SIG-M5 (cell line): ENCODE measurements around the gene POTEE.
"Not testable (repeated sequence)": the region's sequence is repeated elsewhere in the genome, so short reads cannot be mapped to it uniquely, and the experiment has no call there.

Experiments
- DNase-seq: peaks from one replicate; lab custom pipeline; 2025; lab: John Stamatoyannopoulos, UW

POTEE gene

DNA sequence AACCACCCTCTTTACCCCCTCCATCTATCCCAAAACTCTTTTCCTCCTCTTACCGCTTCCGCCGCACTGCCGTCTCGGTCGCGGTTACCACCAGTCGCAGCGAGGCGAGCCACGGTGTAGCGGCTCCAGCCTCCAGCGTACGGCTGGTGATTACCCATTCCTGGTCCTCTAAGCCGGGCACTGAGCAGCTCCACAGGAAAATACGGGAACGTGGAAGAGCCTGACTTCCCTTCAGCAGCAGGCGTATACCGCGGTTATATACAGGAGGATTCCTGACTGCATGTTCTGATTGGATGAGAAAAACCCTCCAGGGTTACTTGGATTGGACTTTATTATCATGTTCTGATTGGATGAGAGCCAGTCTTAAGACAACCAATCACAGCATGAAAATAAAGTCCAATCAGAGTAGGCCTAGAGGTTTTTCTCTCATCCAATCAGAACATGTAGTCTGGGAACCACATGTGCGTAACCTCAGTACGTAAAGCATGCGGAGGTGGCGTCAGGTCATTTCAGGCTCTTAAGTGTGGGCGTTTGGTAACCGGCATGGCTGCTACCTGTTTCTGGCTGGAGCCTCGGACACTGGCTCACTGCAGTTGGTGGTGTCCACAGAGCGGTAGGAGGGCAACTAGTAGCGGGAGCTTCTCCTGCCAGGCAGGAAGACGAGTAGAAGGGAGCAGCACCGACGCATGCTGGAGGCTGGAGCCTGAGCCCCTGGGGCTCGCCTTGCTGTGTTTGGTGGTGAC, at the start of gene POTEE:
Gene POTEE, plus strand, starts transcription at position 507 of the 743 bp plus-strand sequence. CDS start 8,867 bp downstream, outside the sequence.
- DNase-seq: not testable (repeated sequence)

DNA sequence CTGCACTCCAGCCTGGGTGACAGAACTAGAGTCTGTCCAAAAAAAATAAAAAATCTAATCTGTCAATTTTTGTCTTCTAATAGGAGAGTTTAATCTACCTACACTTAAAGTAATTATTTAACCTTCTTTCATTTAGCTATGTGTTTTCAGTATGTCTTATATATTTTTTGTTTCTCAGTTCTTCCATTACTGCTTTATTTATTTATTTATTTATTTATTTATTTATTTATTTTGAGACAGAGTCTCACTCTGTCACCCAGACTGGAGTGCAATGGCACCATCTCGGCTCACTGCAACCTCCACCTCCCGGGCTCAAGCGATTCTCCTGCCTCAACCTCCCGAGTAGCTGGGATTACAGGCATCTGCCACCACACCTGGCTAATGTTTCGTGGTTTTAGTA, 43.8 kb upstream of the POTEE start:
- not testable (repeated sequence) for DNase-seq

DNA sequence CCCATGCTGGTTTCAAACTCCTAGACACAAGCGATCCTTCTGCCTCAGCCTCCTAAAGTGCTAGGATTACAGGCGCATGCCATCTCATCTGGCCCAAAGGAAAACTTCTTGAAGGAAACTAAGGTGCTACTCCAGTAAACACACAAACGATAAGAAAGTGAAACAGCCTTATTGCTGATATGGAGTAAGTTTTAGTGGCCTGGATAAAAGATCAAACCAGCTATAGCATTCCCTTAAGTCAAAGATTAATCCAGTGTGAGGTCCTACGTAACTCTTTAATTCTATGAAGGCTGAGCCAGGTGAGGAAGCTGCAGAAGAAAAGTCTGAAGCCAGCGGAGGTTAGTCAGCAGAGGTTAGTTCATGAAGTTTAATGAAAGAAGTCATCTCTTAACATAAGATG, 40.8 kb upstream of the POTEE start:
- no peak for DNase-seq

DNA sequence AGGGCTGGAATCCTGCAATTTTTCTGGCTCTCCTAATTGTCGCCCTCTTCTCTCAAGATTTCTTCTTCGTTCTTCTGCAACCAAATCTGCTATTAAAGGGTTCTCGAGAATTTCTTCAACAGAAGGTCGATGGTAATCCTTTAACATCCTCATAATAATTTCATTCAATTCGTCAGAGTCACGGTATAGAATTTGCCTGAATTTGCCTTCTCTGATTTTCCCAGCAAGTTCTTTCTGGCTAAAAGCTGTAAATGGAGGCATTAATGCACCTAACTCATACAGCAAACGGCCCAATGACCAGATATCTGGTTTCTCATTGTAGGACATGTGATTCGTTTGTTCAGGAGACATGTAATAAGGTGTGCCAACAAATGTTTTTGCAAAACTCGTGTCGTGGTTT, 31.3 kb upstream of the POTEE start:
- DNase-seq: not testable (repeated sequence)

DNA sequence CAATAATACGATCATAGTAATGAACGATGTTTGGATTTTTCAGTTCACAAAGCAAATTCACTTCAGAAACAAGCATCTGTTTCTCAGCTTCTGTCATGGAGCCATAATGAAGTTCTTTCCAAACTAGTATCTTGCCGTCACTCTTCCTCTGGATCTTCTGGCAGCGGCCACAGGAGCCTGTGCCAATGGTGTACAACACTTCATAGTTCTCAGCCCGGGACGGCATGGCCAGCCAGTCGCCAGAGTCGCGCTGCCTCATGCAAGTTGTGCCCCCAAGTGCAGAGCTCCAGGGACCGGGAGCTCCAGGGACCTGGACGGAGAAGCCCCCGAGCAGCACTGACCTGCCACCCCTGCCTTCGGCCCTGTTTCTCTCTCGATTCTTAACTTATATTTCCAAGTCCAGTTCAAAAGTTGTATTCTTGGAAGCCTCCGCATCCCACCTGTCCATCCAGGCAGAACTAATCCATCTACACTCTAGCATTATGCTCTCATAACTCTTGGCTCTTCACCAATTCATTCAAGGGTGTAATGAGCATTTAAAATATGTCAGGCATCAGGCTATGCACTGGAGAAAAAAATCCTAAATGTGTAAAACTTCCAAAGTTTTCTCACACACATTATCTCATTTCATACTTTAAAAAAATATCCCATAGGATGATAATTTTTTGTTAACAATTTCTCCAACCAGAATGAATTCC, 30.5 kb upstream of the POTEE start:
- not testable (repeated sequence) for DNase-seq

DNA sequence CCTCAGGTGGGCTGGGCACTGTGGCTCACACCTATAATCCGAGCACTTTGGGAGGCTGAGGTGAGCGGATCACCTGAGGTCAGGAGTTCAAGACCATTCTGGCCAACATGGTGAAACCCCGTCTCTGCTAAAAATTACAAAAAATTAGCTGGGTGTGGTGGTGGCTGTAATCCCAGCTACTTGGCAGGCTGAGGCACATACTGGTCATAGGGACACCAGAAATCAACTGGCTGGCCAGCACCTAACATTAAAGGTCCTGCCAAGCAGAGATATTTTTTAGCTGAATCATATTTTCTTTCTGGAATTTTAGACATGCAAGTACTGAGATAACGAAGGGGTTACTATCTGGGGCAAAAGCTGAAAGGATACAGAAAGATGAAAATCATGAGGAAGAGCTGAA, 27.9 kb upstream of the POTEE start:
- not testable (repeated sequence) for DNase-seq

DNA sequence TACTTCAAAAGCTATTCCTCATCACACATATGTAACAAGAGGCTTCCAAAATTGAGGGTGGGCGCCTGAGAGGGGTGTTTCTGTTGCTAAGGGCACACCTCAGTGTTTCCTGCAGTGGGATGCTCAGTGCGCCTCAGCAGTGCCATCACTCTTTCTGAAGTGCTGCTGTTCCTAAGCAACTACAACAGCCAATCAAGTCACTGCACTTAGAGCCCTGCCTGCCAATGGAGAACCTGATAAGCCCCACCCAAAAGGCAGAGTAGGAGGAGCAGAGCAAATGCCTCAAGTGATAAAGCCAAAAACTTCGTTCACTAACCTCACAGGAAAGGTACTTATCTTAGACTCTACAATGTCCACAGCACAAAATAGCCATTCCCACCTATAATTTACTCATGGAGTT, 15.9 kb upstream of the POTEE start:
- DNase-seq: not testable (repeated sequence)

DNA sequence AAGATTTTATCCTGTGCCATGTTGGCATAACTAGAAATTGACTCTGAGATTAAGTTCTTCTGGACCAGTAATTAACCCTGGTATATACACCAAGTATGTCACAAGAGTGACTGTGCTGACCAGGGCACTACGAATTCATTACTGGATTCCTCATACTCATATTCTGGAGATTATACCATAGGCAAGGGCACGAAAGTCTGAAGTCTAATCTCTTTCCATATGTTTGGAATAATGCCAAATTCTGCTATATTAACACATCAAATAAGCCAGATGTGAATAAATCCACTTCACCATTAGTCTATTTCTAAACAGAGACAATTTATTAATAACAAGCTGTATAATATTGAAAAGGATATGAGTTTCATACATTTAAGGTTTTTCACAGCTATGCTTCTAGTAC, 13.2 kb upstream of the POTEE start:
- DNase-seq: not testable (repeated sequence)

DNA sequence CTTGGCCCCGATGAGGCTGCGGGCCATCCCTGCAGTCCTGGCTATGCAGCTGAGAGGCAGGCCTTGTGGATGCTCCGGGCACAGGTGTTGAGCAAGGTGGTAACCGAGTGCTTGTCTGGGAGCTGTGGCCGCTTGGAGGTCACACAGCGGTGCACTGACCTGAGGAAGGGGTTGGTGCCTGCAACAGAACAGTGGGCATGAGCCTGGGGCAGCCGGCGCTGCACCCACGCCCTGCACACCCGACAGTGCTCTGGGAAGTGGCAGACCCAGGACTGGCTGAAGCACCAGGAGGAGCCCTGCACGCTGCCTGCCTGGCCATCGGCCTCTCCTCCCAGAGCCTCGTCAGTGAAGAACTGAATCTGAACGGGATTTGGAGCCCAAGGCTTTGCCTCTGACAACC, 8.2 kb upstream of the POTEE start:
- DNase-seq: no peak

DNA sequence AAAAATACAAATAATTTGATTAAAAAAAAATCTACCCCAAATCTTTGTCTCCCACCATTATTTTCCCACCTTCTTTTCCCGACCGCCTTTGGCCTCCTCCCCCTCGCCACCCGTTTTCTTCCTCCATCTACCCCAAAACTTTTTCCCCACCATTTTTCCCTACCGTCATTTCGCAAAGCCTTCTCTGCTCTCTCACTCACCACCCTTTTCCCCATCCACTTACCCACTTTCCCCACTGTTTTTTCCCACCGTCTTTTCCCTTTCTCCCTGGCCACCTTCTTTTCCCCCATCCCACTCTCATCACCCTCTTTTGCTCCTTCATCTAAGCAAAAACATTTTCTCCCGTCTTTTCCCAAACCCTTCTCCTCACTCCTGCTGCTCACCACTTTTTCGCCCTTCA, 1.5 kb upstream of the POTEE start:
- not testable (repeated sequence) for DNase-seq

DNA sequence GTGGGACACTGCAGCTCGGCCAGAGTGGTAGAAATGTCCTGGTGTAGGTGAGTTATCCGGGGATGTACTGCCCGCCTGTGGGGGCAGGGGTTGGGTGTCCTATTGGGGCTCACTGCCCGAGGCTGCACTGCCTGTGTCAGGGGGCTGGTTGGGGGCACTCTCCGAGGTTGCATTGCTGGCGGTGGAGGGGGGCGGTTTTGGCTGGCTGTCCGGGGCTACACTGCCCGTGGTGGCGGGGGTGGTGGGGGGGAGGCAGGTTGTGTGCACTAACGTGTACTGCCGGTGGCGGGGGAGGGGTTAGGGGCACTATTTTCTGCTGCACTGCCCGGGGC, 403 bp downstream of the POTEE start:
- DNase-seq: not testable (repeated sequence)

DNA sequence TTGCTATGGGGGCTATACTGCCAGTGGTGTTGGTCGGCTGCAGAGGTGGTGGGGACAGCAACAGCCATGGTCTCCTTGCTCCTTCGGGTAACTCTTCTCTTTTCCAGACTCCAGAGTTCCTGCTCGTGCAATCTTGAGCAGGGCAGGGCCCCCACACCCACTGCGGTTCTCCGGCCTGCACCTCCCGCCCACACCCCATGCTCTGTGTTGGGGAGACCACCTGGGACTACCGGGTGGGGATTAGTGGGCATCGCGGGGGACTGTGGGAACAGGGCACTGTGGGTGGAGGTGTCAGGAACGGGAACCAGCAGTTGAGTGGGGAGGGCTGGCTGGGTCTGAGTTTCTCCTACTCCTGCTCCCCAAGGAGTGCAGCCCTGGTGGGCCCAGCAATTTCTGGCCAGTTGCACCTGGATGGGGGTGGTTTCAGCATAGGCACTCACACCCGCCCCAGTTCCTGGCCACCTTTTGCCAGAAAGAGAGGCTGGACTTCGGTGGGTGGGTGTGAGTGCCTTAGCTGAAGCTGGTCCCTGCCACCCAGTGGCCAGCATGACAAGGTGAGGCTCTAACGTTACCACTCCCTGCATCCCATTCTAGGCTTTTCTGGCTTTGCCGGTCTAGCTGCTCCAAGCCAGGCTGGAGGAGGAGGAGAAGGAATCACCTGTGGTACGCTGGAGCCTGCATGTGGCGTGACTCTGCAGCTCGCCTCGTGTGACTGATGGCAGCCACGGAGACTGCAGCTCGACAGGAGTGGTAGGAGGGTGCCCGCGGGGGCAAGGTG, 1.3 kb downstream of the POTEE start:
- DNase-seq: not testable (repeated sequence)

DNA sequence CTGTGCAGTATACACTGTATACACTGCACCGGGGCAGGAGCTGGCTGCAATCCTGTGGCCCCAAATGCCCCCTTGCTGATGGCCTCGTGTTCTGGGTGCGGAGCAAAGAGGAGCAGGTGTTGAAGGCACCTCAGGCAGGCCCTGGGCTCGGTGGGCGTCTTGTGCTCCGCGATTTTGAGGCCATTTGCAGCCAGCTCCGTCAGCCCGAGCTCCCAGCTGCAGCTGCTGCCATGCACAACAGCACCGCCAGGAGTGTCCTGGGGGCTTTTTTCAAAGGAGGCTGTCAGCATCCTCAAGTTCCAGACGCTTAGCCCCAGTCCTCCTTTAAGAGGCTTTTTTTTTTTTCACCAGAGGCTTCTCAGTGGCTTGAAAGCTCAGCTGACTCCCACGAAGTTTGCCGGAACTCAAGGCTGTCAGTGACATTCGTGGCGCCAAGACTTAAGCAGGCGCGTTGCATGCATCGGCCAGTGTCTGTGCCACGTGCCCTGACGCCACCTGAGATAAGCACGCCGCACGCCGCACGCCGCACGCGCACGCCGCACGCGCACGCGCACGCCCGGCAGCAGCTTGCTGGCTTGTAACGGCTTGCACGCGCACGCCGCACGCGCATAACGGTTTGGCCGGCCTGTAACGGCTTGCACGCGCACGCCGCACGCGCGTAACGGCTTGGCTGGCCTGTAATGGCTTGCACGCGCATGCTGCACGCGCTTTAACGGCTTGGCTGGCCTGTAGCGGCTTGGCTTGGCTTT, 8.1 kb downstream of the POTEE start:
- not testable (repeated sequence) for DNase-seq

DNA sequence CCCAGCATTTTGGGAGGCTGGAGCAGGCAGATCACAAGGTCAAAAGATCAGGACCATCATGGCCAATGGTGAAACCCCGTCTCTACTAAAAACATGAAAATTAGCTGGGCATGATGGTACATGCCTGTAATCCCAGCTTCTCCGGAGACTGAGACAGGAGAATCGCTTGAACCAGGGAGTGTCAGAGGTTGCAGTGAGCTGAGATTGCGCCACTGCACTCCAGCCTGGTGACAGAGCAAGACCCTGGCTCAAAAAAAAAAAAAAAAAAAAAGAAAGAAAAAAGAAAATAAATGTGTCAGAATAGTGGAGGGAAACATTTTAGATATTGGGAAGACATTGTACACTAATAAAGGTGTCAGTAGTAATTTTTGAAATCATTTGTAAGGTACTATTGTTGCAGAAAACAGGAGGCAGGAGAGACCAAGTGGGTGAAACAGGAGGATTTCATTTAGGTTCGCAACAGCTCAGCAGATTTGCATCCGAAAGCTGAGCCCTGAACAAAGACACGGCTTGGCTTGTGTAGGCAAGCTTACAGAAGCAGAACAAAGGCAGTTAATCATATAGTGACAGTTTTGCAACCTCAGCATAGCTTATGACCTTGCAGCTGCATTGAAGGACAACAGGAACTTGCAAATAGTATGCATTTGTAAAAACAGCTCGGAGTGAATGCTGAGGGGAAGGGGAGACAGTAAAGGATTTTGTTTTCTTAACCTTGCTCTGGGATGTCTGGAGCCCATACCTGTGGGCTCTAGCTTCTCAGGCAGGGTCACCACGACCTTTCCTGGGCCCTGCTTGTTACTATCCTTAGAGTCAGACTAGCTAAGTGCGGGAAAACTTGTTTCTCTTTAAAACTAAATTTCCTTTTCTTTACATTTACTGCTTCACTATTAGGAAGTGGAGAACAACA, 26.5 kb downstream of the POTEE start:
- not testable (repeated sequence) for DNase-seq
